Measurements from ENCODE around the gene DERL3. TPM values are rescaled to one million over a fixed set of nuclear protein-coding genes. Genes with fewer than 3 reads are reported as not detected.

The DERL3 gene
- total and polyA plus RNA-seq, 2 donors (not counting 1 experiment from before 2014, with no cell fraction given) = 77.0 to 142 TPM

- ATAC-seq (ENCODE audit: low read depth) (no peak), DNase-seq (no peak)
- no peak overlapping the region for H3K9ac ChIP-seq (ENCODE audit: low read length)
- peaks cover 75% of the 10 kb centered on the region for H3K79me2 ChIP-seq (ENCODE audit: control insufficient read depth, insufficient read depth, low read length)
- peak overlapping the region; percentile 26 for H3K4me3 Mint-ChIP-seq
- H2AFZ ChIP-seq (ENCODE audit: insufficient read depth, low read depth, low read length, poor library complexity, severe bottlenecking) = no peak overlapping the region
- H3K4me3 ChIP-seq (ENCODE audit: control extremely low read depth in 1 of 5, extremely low read depth in 1 of 5, insufficient read depth in 1 of 5, low read depth in 2 of 5, low read length in 4 of 5) = no peak overlapping the region
- no peak overlapping the region for H3K4me2 ChIP-seq (replicated peaks; ENCODE audit: low read depth, low read length, poor library complexity, severe bottlenecking)
- H3K4me1 Mint-ChIP-seq = peaks cover 40% of the 10 kb centered on the region
- intact Hi-C loops (cut with micrococcal nuclease) = no loop called here
- no peak overlapping the region for H3K27ac ChIP-seq (ENCODE audit: low read length in 2 of 2)
- peaks cover 2 to 86% of the 10 kb centered on the region in 2 experiments for H3K36me3 ChIP-seq (replicated peaks in 1 of 2; ENCODE audit: control extremely low read depth in 1 of 2, control insufficient read depth in 1 of 2, extremely low read depth in 1 of 2, insufficient read depth in 2 of 2, low read length in 1 of 2)
- TF ChIP-seq CTCF (IDR thresholded peaks at IDR 0.05) (no peak), EZH2 (IDR thresholded peaks at IDR 0.05; ENCODE audit: borderline replicate concordance, insufficient read depth, low read depth, low read length, poor library complexity, severe bottlenecking) (no peak)
- 95% methylated on average over 6 of the region's 10 CpGs for WGBS (ENCODE audit: insufficient coverage)
- H3K27ac Mint-ChIP-seq = peak overlapping the region; percentile 39
- H3K9me3 ChIP-seq (ENCODE audit: control extremely low read depth in 1 of 3, control insufficient read depth in 2 of 3, insufficient read depth in 1 of 3, low read length in 2 of 3) = no peaks in the 10 kb centered on the region
- ChIA-PET POLR2A (interaction anchor here (0.6 kb wide), 1 partner anchor 29 kb away, joined by 4 read pairs; the partner anchor contains the start of gene SLC2A11), CTCF (no interaction called here)
- no peaks in the 10 kb centered on the region for H3K27me3 Mint-ChIP-seq
- H4K20me1 ChIP-seq (ENCODE audit: control insufficient read depth, insufficient read depth, low read length, poor library complexity, severe bottlenecking) = peaks cover 79% of the 10 kb centered on the region
- peaks cover 6 to 20% of the 10 kb centered on the region in 2 donors for H3K4me1 ChIP-seq (ENCODE audit: control insufficient read depth in 2 of 2, insufficient read depth in 2 of 2, low read length in 2 of 2)
- no peaks in the 10 kb centered on the region for H3K9me3 Mint-ChIP-seq (ENCODE audit: insufficient read depth)
- H3K27me3 ChIP-seq (replicated peaks in 1 of 4; ENCODE audit: control extremely low read depth in 1 of 4, control insufficient read depth in 3 of 4, insufficient read depth in 4 of 4, low read length in 3 of 4) = no peaks in the 10 kb centered on the region
Observed at GRCh38 chr22:23828800-23829680, 9.8 kb downstream of the DERL3 start.

DNA sequence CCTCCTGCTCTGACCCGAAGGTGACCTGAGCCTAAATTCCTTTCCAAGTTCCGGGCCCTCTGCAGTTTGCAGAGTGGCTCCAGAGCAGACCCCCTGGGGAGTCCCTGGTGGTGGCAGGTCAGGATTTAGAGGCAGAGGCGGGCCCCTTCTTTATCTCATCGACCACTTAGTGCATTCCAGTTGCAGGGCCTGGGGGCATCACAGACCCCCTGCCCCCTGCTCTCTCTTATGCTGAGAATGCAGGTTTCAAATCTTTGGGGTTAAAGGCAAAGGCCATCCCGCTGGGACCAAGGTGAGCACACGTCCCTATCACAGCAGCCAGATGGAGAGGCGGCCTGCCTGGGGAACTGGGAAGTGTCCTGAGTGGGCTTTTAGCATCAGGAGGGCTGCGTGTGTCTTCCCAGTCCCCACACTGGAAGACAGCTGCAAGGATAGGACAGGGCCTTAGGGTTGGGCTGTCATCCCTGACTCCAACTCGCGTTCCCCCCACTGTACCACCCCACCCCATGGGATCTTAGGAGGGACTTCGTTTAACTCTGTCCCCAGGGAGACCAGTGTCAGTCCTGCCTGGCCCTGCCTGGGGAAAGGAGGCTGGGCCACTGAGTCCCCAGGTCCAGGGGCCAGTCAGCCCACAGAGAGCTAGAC, 11.3 kb downstream of the DERL3 start:
- Histone ChIP-seq H3K36me3 (replicated peaks in 1 of 2; ENCODE audit: control extremely low read depth in 1 of 2, control insufficient read depth in 1 of 2, extremely low read depth in 1 of 2, insufficient read depth in 2 of 2, low read length in 1 of 2) (peaks cover 2 to 86% of the 10 kb centered on the region in 2 experiments), H4K20me1 (ENCODE audit: control insufficient read depth, insufficient read depth, low read length, poor library complexity, severe bottlenecking) (peaks cover 75% of the 10 kb centered on the region), H3K27ac (ENCODE audit: low read length in 2 of 2) (no peak overlapping the region), H3K9ac (ENCODE audit: low read length) (no peak overlapping the region), H3K27me3 (replicated peaks in 1 of 4; ENCODE audit: control extremely low read depth in 1 of 4, control insufficient read depth in 3 of 4, insufficient read depth in 4 of 4, low read length in 3 of 4) (no peaks in the 10 kb centered on the region), H3K4me3 (ENCODE audit: control extremely low read depth in 1 of 5, extremely low read depth in 1 of 5, insufficient read depth in 1 of 5, low read depth in 2 of 5, low read length in 4 of 5) (no peak overlapping the region), H2AFZ (ENCODE audit: insufficient read depth, low read depth, low read length, poor library complexity, severe bottlenecking) (no peak overlapping the region), H3K9me3 (ENCODE audit: control extremely low read depth in 1 of 3, control insufficient read depth in 2 of 3, insufficient read depth in 1 of 3, low read length in 2 of 3) (no peaks in the 10 kb centered on the region), H3K4me2 (replicated peaks; ENCODE audit: low read depth, low read length, poor library complexity, severe bottlenecking) (no peak overlapping the region), H3K79me2 (ENCODE audit: control insufficient read depth, insufficient read depth, low read length) (peaks cover 74% of the 10 kb centered on the region), H3K4me1 (ENCODE audit: control insufficient read depth in 2 of 2, insufficient read depth in 2 of 2, low read length in 2 of 2) (peaks cover 6 to 20% of the 10 kb centered on the region in 2 donors)
- ChIA-PET POLR2A (no interaction called here), CTCF (no interaction called here)
- Mint-ChIP-seq H3K27me3 (no peaks in the 10 kb centered on the region), H3K4me1 (peaks cover 45% of the 10 kb centered on the region), H3K27ac (peak overlapping the region; percentile 46), H3K9me3 (ENCODE audit: insufficient read depth) (no peaks in the 10 kb centered on the region), H3K4me3 (no peak overlapping the region)
- DNase-seq (no peak), ATAC-seq (ENCODE audit: low read depth) (no peak)
- TF ChIP-seq EZH2 (IDR thresholded peaks at IDR 0.05; ENCODE audit: borderline replicate concordance, insufficient read depth, low read depth, low read length, poor library complexity, severe bottlenecking) = no peak
- no peak for TF ChIP-seq CTCF (IDR thresholded peaks at IDR 0.05)
- intact Hi-C loops (cut with micrococcal nuclease) = no loop called here
- 92% methylated on average over 7 of the region's 11 CpGs for WGBS (ENCODE audit: insufficient coverage)

Data from B cell (primary cell).